SU-DHL-6 (cell line): ENCODE measurements around the gene ADAMTS16.

Experiments
- H2AFZ ChIP-seq: fragments of 200-600 bp; sonication (generic); 2 replicates; pipeline ENCODE4 v1.6.1; 2014; ENCODE audit warnings: low read depth, mild to moderate bottlenecking, moderate library complexity, mixed read lengths, antibody characterized with exemption, low read length; ENCODE audit not compliant: severe bottlenecking
- H3F3A ChIP-seq: fragments of 200-600 bp; shearing (Covaris generic); 2 replicates; pipeline ENCODE4 v1.6.0; 2016; ENCODE audit warnings: antibody characterized with exemption, mild to moderate bottlenecking; ENCODE audit not compliant: insufficient read depth
- H3K27ac ChIP-seq: fragments of 200-600 bp; sonication (generic); 2 replicates; pipeline ENCODE4 v1.5.1; 2016; ENCODE audit warnings: low read depth, mild to moderate bottlenecking, low read length, moderate library complexity, mixed read lengths
- H3K27me3 ChIP-seq: fragments of 200-600 bp; sonication (generic), shearing (Covaris generic); 2 replicates; pipeline ENCODE4 v1.6.0; 2014; ENCODE audit warnings: mild to moderate bottlenecking, low read length
- H3K36me3 ChIP-seq: fragments of 200-600 bp; sonication (generic); 2 replicates; pipeline ENCODE4 v1.6.1; 2014; ENCODE audit warnings: mild to moderate bottlenecking, low read length, mixed read lengths
- H3K4me2 ChIP-seq: fragments of 300-600, 200-600 bp; shearing (Covaris generic), sonication (generic); 2 replicates; pipeline ENCODE4 v1.6.0; 2014; ENCODE audit warnings: low read length, low read depth, mild to moderate bottlenecking; ENCODE audit not compliant: poor library complexity, severe bottlenecking
- H3K4me3 ChIP-seq: fragments of 200-600 bp; sonication (generic); 2 replicates; pipeline ENCODE4 v1.5.1; 2014; ENCODE audit warnings: antibody characterized with exemption, low read length, mild to moderate bottlenecking, mixed read lengths; ENCODE audit not compliant: insufficient read depth, poor library complexity, severe bottlenecking
- H3K79me2 ChIP-seq: fragments of 200-600 bp; sonication (generic); 2 replicates; pipeline ENCODE4 v1.6.1; 2014; ENCODE audit warnings: mild to moderate bottlenecking, low read length, moderate library complexity; ENCODE audit not compliant: insufficient read depth
- H3K9ac ChIP-seq: fragments of 200-600 bp; sonication (generic); 2 replicates; pipeline ENCODE4 v1.7.0; 2014; ENCODE audit warnings: mild to moderate bottlenecking, low read length
- H3K9me2 ChIP-seq: fragments of 200-600 bp; sonication (generic); replicated peaks from 2 replicates; pipeline ENCODE4 v1.6.1; 2014; ENCODE audit warnings: low read length; ENCODE audit not compliant: insufficient read depth
- H3K9me3 ChIP-seq: fragments of 200-600 bp; sonication (generic); 2 replicates; pipeline ENCODE4 v1.6.1; 2014; ENCODE audit warnings: low read length, mixed read lengths; ENCODE audit not compliant: insufficient read depth
- H4K20me1 ChIP-seq: fragments of 200-600 bp; sonication (generic); 2 replicates; pipeline ENCODE4 v1.6.1; 2014; ENCODE audit warnings: low read depth, mild to moderate bottlenecking, antibody characterized with exemption, low read length, moderate library complexity, mixed read lengths
- CTCF ChIP-seq: fragments of 200-600 bp; sonication (generic); IDR thresholded peaks from one replicate; pipeline ENCODE4 v1.5.1; 2017; ENCODE audit warnings: antibody characterized with exemption, mild to moderate bottlenecking, low read length, moderate library complexity; ENCODE audit not compliant: insufficient read depth, poor library complexity, severe bottlenecking
- EZH2phosphoT487 ChIP-seq: fragments of 200-600 bp; sonication (generic), shearing (Covaris generic); conservative IDR thresholded peaks from 2 replicates; pipeline ENCODE4 v1.6.1; 2018; ENCODE audit warnings: mild to moderate bottlenecking, antibody characterized with exemption, low read length, moderate library complexity, mixed read lengths

The ADAMTS16 gene

GRCh38 chr5:5124231-5124630 lies 15.9 kb upstream of the ADAMTS16 start:
- Histone ChIP-seq H3K79me2 (no peaks in the 10 kb centered on the region), H3K9ac (no peak overlapping the region), H3K4me2 (no peak overlapping the region), H3K27ac (no peak overlapping the region), H3K9me2 (no peaks in the 10 kb centered on the region), H3K4me3 (no peak overlapping the region), H3K27me3 (no peaks in the 10 kb centered on the region), H3F3A (no peaks in the 10 kb centered on the region), H4K20me1 (no peaks in the 10 kb centered on the region), H3K36me3 (no peaks in the 10 kb centered on the region), H3K9me3 (no peaks in the 10 kb centered on the region), H2AFZ (no peak overlapping the region)
- TF ChIP-seq EZH2phosphoT487 (no peak), CTCF (no peak)

GRCh38 chr5:5126444-5126843 lies 13.7 kb upstream of the ADAMTS16 start:
- Histone ChIP-seq H3K27me3 (no peaks in the 10 kb centered on the region), H2AFZ (no peak overlapping the region), H3K4me2 (no peak overlapping the region), H3K9ac (no peak overlapping the region), H3K79me2 (no peaks in the 10 kb centered on the region), H3F3A (no peaks in the 10 kb centered on the region), H3K9me2 (no peaks in the 10 kb centered on the region), H3K36me3 (no peaks in the 10 kb centered on the region), H3K27ac (no peak overlapping the region), H3K9me3 (no peaks in the 10 kb centered on the region), H4K20me1 (no peaks in the 10 kb centered on the region), H3K4me3 (no peak overlapping the region)
- no peak for TF ChIP-seq EZH2phosphoT487
- TF ChIP-seq CTCF, result no peak

- no peak overlapping the region for H3K27ac ChIP-seq
- no peaks in the 10 kb centered on the region for H4K20me1 ChIP-seq
- no peaks in the 10 kb centered on the region for H3K27me3 ChIP-seq
- H3K4me2 ChIP-seq, result no peak overlapping the region
- no peaks in the 10 kb centered on the region for H3K79me2 ChIP-seq
- no peak overlapping the region for H3K9ac ChIP-seq
- no peaks in the 10 kb centered on the region for H3F3A ChIP-seq
- H3K9me2 ChIP-seq, result no peaks in the 10 kb centered on the region
- H2AFZ ChIP-seq, result no peak overlapping the region
- no peaks in the 10 kb centered on the region for H3K9me3 ChIP-seq
- H3K36me3 ChIP-seq, result no peaks in the 10 kb centered on the region
- TF ChIP-seq CTCF (no peak), EZH2phosphoT487 (no peak)
- no peak overlapping the region for H3K4me3 ChIP-seq
These were observed 11.4 kb upstream of the ADAMTS16 start for GRCh38 chr5:5128766-5129165.
